SU-DHL-6 (cell line): ENCODE results near the gene TARDBP.
"Not testable (repeated sequence)": the region's sequence is repeated elsewhere in the genome, so short reads cannot be mapped to it uniquely, and the experiment has no call there.

Source experiments
- H2AFZ ChIP-seq: fragments of 200-600 bp; sonication (generic); 2 replicates; pipeline ENCODE4 v1.6.1; 2014; ENCODE audit warnings: low read depth, mild to moderate bottlenecking, moderate library complexity, mixed read lengths, antibody characterized with exemption, low read length; ENCODE audit not compliant: severe bottlenecking
- H3F3A ChIP-seq: fragments of 200-600 bp; shearing (Covaris generic); 2 replicates; pipeline ENCODE4 v1.6.0; 2016; ENCODE audit warnings: antibody characterized with exemption, mild to moderate bottlenecking; ENCODE audit not compliant: insufficient read depth
- H3K27ac ChIP-seq: fragments of 200-600 bp; sonication (generic); 2 replicates; pipeline ENCODE4 v1.5.1; 2016; ENCODE audit warnings: low read depth, mild to moderate bottlenecking, low read length, moderate library complexity, mixed read lengths
- H3K27me3 ChIP-seq: fragments of 200-600 bp; sonication (generic), shearing (Covaris generic); 2 replicates; pipeline ENCODE4 v1.6.0; 2014; ENCODE audit warnings: mild to moderate bottlenecking, low read length
- H3K36me3 ChIP-seq: fragments of 200-600 bp; sonication (generic); 2 replicates; pipeline ENCODE4 v1.6.1; 2014; ENCODE audit warnings: mild to moderate bottlenecking, low read length, mixed read lengths
- H3K4me2 ChIP-seq: fragments of 300-600, 200-600 bp; shearing (Covaris generic), sonication (generic); 2 replicates; pipeline ENCODE4 v1.6.0; 2014; ENCODE audit warnings: low read length, low read depth, mild to moderate bottlenecking; ENCODE audit not compliant: poor library complexity, severe bottlenecking
- H3K4me3 ChIP-seq: fragments of 200-600 bp; sonication (generic); 2 replicates; pipeline ENCODE4 v1.5.1; 2014; ENCODE audit warnings: antibody characterized with exemption, low read length, mild to moderate bottlenecking, mixed read lengths; ENCODE audit not compliant: insufficient read depth, poor library complexity, severe bottlenecking
- H3K79me2 ChIP-seq: fragments of 200-600 bp; sonication (generic); 2 replicates; pipeline ENCODE4 v1.6.1; 2014; ENCODE audit warnings: mild to moderate bottlenecking, low read length, moderate library complexity; ENCODE audit not compliant: insufficient read depth
- H3K9ac ChIP-seq: fragments of 200-600 bp; sonication (generic); 2 replicates; pipeline ENCODE4 v1.7.0; 2014; ENCODE audit warnings: mild to moderate bottlenecking, low read length
- H3K9me2 ChIP-seq: fragments of 200-600 bp; sonication (generic); replicated peaks from 2 replicates; pipeline ENCODE4 v1.6.1; 2014; ENCODE audit warnings: low read length; ENCODE audit not compliant: insufficient read depth
- H3K9me3 ChIP-seq: fragments of 200-600 bp; sonication (generic); 2 replicates; pipeline ENCODE4 v1.6.1; 2014; ENCODE audit warnings: low read length, mixed read lengths; ENCODE audit not compliant: insufficient read depth
- H4K20me1 ChIP-seq: fragments of 200-600 bp; sonication (generic); 2 replicates; pipeline ENCODE4 v1.6.1; 2014; ENCODE audit warnings: low read depth, mild to moderate bottlenecking, antibody characterized with exemption, low read length, moderate library complexity, mixed read lengths
- CTCF ChIP-seq: fragments of 200-600 bp; sonication (generic); IDR thresholded peaks from one replicate; pipeline ENCODE4 v1.5.1; 2017; ENCODE audit warnings: antibody characterized with exemption, mild to moderate bottlenecking, low read length, moderate library complexity; ENCODE audit not compliant: insufficient read depth, poor library complexity, severe bottlenecking
- EZH2phosphoT487 ChIP-seq: fragments of 200-600 bp; sonication (generic), shearing (Covaris generic); conservative IDR thresholded peaks from 2 replicates; pipeline ENCODE4 v1.6.1; 2018; ENCODE audit warnings: mild to moderate bottlenecking, antibody characterized with exemption, low read length, moderate library complexity, mixed read lengths

The TARDBP gene

GRCh38 chr1:11013160-11013531 is 692 bp downstream of the TARDBP start:
- H3K79me2 ChIP-seq: peaks cover 38% of the 10 kb centered on the region
- no peaks in the 10 kb centered on the region for H3K9me2 ChIP-seq
- no peaks in the 10 kb centered on the region for H3K27me3 ChIP-seq
- peak overlapping the region; percentile 98 for H3K4me3 ChIP-seq
- TF ChIP-seq CTCF (no peak), EZH2phosphoT487 (no peak)
- peaks cover 21% of the 10 kb centered on the region for H3K36me3 ChIP-seq
- no peak overlapping the region for H2AFZ ChIP-seq
- no peaks in the 10 kb centered on the region for H3F3A ChIP-seq
- H3K9me3 ChIP-seq: no peaks in the 10 kb centered on the region
- peak overlapping the region; percentile 73 for H3K4me2 ChIP-seq
- no peak overlapping the region for H3K27ac ChIP-seq
- H4K20me1 ChIP-seq: peaks cover 15% of the 10 kb centered on the region
- peak overlapping the region; percentile 97 for H3K9ac ChIP-seq

DNA sequence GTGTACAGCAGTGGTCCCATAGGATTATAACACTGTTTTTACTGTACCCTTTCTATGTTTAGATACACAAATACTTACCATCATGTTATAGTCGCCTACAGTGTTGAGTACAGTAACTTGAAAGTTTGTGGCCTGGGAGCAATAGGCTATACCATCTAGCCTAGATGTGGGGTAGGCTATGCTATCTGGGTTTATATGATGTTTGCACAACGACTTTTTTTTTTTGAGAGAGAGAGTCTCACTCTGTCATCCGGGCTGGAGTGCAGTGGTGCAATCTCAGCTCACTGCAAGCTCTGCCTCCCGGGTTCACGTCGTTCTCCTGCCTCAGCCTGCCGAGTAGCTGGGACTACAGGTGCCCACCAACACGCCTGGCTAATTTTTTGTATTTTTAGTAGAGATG is 6.9 kb downstream of the TARDBP start:
- not testable (repeated sequence) for H3K27ac ChIP-seq, H3K4me3 ChIP-seq, H3F3A ChIP-seq, H3K4me2 ChIP-seq, H3K9ac ChIP-seq, H3K9me3 ChIP-seq, H2AFZ ChIP-seq, H3K9me2 ChIP-seq, H3K27me3 ChIP-seq, H4K20me1 ChIP-seq
- peaks cover 50% of the 10 kb centered on the region for H3K36me3 ChIP-seq
- H3K79me2 ChIP-seq: peaks cover 27% of the 10 kb centered on the region

DNA sequence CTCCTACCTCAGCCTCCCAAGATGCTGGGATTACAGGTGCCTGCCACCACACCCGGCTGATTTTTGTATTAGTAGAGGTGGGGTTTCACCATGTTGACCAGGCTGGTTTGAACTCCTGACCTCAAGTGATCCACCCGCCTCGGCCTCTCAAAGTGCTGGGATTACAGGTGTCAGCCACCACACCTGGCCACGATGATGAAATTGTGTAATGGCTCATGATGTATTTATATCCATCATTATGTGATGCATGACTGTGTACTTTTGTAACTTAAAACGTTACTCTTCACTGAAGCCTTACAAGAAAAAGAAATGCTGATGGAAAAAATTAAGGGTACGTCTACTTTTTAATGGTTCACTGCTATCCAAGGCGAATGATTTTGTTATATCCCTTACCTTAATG is 7.5 kb downstream of the TARDBP start:
- H3K79me2 ChIP-seq: peaks cover 21% of the 10 kb centered on the region

GRCh38 chr1:11023201-11023600 is 10.7 kb downstream of the TARDBP start:
- Histone ChIP-seq H3K36me3 (peaks cover 58% of the 10 kb centered on the region), H3K27ac (no peak overlapping the region), H3K9ac (no peak overlapping the region), H3K79me2 (peaks cover 8% of the 10 kb centered on the region; the same call in 1 of the 2 replicates), H3K4me3 (no peak overlapping the region), H3K27me3 (no peaks in the 10 kb centered on the region), H3K4me2 (no peak overlapping the region), H3K9me2 (no peaks in the 10 kb centered on the region), H4K20me1 (peaks cover 16% of the 10 kb centered on the region), H2AFZ (no peak overlapping the region), H3K9me3 (no peaks in the 10 kb centered on the region), H3F3A (peaks cover 22% of the 10 kb centered on the region)
- TF ChIP-seq EZH2phosphoT487 (no peak), CTCF (no peak)

More for the DNA sequence above, 7.5 kb downstream of the TARDBP start:
- Histone ChIP-seq H3F3A (peaks cover 10% of the 10 kb centered on the region; the same call in 1 of the 2 replicates), H3K9me2 (no peaks in the 10 kb centered on the region), H2AFZ (no peak overlapping the region), H3K9me3 (no peaks in the 10 kb centered on the region), H3K27me3 (no peaks in the 10 kb centered on the region), H3K36me3 (peaks cover 55% of the 10 kb centered on the region), H3K27ac (no peak overlapping the region), H3K4me3 (no peak overlapping the region), H3K9ac (no peak overlapping the region), H3K4me2 (no peak overlapping the region), H4K20me1 (peaks cover 12% of the 10 kb centered on the region)
- no peak for TF ChIP-seq CTCF
- no peak for TF ChIP-seq EZH2phosphoT487
